Stimulated activated CD4-positive, alpha-beta T cell treated with anti-CD3 and anti-CD28 coated beads, TNF-alpha, amount 100 ng/mL, for 24 hours (primary cell): ENCODE data around the gene CDH5.
"Not testable (repeated sequence)": the region's sequence is repeated elsewhere in the genome, so short reads cannot be mapped to it uniquely, and the experiment has no call there.

Experiments
- DNase-seq, 3 experiments: peaks; one replicate each; pipeline ENCODE4 v3.0.0-alpha.2; 2020; ENCODE audit warnings: low read depth in 3 of 3

Gene CDH5

DNA sequence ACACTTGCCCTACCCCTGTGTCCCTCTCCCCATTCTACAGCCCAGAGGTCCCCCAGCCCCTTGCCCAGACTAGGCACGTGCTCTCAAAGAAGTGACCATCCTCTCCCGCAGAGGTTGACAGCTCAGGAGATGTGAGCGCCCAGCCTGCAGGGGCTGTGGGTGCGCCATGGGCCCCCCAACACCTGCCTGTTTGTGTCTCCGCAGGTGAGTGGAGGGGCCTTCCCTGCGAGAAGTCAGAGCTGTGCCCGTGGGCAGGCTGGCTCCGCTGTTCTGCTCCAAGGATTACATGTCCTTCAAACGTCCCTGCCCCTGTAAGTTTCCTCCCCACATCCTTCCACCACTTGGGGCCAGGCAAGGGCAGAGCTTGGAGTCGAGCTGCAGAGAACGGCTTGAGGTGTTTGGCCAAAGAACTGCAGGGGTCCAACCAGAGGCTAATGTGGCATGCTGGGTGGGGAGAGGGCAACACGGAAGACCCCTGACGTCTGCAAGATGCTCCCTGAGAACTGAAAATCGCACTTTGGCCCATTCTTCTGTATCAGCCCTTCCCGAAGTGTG, 71.0 kb downstream of the CDH5 start:
- DNase-seq = no peak

DNA sequence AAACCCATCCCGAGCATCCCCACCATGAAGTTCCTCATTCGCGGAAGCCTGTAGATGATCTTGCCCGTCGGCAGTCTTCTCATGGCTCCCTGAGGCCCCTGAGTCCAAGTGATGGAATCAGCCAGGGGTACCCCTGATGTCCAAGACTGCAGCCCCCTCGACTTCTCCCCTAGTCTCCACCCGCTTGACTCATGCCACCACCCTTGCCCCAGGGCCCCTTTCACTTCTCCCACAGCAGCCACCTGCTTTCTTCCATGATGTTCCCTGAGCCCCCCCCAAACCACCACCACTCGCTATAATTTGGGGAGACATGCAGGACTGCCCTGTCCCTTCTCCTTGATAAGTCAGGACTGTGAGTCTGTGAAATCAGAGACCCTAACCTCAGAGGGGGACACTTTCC, 72.0 kb downstream of the CDH5 start:
- DNase-seq = no peak

DNA sequence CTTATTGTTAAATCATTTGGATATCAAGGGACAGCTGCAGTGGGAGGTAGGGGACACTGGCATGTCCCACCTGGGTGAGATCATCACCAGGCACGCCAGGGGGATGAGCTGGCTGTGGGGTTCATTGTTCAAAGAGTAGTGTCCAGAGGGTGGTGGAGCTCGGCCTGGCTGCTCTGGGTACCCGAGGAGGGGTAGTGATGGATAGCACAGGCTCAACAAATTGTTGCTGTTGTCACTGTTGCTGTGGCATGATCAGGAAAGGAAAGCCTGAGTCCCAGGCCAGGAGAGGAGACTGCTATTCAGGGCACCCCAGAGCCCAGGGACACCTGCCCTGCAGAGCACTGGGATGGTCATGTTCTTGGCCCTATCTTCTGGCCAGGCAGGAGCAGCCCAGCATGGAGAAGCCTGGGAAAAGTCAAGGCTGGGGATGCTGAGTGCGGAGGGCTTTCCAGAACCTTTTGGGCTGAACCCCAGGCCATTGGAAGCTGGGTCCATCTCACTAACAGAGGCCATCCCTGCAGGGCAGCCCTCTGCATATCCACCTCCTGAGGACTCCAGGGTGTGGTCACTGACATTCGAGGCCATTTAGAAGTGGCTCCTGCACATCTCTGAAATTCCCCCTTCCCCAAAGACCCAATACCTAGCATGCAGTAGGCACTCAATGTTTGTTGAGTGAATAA, 72.7 kb downstream of the CDH5 start:
- no peak for DNase-seq

DNA sequence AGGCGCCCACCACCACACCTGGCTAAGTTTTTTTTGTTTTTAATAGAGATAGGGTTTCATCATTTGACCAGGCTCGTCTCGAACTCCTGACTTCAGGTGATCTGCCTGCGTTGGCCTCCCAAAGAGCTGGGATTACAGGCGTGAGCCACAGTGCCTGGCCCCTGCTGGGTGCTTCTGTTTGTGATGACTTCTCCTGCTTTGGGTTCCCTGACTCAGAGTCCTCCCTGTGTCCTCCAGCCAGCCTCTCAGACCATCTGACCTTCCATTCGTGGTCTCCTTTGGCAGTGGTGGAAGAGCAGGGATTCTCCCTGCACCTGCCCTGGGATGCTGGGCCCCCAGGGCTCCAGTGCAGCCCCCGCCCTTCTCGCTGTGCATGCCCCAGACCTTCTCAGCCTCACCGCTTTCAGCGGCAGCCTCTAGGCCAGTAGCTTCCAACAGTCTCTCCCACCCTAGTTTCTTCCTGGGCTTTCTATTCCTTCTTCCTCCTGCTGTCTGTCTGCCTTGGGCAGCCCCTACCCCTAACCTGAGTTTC, 73.8 kb downstream of the CDH5 start:
- DNase-seq = no peak

DNA sequence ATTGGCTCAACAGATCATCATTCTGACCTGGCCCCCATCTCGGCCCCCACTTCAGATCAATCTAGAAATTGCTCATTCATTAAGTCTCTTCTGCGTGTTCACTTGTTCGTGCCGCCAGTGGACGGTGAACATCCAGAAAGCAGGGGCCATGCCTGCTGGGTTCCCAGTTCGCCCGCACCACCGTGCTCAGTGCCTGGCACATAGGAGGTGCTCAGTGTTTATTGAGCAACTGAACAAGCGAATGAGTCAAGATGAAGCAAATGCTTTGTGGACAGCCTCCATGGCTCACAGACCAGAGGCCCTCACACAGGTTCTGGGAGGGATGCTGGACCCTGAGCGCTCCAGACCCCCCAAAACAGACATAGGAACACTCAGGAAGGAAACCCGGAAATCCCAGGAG, 74.5 kb downstream of the CDH5 start:
- no peak for DNase-seq

DNA sequence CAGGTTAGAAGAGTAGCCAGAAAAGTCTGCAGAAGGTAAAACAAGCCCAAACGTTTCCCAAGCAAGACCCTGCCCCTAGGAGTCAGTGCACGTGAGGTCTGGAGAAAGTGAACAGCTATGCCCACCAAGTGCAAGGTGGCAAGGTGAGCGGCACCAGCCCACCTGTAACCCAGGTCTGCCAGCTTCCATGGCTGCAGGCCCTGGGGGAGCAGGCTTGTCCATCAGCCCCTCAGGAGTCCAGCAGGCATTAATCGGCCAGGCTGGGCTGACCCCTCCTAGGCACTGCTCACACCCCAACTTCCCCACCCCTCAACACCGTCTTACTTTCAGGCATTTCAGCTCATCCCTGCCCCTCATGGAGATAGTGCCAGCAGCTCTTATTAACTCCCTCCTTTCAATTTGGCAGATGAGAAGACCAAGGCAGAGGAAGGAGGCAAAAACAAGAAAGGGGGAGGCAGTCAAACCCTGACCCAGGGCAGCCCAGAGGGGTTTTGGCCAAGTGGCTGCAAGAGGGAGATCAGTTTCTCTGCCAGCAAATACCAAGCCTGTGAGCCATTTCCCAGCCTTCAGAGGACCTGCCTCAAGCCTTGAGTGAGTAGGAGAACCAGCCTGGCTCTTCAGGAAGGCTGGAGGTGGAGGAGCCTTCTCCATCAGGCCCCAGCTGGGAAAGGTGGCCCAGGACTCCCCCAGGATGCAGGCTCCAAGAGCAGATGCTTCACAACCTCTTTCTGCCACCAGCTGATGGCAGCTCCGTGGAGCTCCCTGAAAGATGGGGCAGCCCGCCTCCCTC, 75.3 kb downstream of the CDH5 start:
- no peak for DNase-seq

DNA sequence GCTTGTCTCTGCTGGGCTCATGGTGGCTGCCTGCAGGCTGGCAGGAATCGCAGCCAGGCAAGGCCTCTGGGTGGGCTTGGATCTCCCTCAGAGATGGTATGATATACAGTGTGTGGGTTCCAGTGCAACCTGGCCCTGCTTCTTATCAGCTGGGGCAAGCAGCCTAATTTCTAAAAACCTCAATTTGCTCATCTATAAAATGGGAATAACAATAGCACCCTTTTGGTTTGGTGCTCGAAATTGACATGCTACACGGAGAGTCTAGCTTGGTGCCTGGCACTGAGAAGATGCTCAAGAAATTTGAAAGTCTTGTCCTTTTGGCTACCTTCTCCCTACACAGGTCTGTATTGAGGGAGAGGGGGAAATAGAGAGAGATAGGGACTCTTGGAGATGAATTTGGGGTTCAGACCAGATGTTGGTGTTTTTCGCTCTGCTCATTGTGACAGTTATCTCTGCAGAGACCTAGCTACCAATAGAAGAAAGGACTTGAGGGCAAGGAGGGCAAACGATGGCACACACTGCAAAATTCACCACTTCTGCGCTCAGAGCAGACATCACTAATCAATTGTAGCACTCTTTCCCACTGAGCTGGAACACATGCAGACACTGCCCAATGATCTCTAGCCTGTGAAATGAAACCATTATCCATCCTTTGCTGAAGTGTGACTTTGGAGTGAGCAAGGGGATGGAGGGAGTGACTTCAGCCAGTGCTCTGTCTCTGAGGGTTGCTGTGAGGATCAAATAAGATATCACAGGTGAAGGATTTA, 76.2 kb downstream of the CDH5 start:
- no peak for DNase-seq

DNA sequence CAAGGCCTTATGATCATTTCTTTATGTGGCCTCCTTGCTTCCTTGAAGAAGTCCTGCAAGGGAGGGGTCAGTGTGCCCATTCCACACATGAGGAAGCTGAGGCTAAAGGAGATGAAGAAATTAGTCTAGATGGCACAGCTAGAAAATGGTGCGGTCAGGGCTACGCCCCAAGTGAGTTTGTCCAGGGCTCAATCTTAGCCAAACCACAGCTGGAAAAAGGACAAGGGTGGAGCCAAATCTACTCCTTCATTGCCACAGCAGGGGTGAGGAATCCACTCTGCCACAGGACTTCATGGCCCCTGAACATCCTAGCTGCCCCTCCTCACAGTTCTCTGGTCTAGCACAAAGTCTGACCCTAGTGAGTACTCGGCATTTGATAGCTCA, 76.8 kb downstream of the CDH5 start:
- DNase-seq = no peak

DNA sequence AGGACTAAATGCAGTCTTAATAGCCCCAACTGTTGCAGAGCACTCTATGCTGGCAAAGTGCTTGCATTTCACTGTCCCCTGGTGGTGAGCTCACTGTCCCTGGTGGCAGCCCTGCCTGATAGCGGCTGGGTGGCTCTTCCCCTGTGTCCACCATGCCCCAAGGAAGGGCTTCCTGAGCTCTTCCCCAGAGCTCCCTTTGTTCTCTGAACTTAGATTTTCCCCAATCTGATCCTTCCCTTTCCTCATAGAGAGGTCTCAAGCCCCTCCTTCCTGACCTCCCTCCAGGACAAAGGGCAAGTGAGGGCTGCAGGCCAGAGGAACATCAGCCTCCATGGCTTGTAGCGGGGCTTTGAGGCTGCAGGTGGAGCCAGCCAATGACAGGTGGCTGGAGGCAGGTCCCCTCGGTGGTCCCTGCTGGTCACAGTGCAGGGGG, 77.6 kb downstream of the CDH5 start:
- no peak for DNase-seq

DNA sequence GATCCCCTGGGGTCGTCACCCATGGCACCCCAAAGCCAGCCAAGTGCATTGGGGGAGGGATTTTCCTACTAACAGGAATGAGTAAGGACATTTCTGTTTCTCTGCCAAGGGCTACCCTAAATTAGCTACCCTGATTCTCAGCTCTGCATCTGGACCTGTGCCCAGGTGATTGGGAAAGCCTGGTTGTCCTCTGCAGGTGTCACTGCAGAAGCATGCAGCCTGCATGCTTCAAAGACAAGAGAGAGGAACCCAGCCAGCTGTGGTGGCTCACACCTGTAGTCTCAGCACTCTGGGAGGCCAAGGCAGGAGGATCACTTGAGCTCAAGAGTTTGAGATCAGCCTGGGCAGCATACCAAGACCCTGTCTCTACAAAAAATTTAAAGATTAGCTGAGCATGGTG, 80.2 kb downstream of the CDH5 start:
- no peak for DNase-seq

DNA sequence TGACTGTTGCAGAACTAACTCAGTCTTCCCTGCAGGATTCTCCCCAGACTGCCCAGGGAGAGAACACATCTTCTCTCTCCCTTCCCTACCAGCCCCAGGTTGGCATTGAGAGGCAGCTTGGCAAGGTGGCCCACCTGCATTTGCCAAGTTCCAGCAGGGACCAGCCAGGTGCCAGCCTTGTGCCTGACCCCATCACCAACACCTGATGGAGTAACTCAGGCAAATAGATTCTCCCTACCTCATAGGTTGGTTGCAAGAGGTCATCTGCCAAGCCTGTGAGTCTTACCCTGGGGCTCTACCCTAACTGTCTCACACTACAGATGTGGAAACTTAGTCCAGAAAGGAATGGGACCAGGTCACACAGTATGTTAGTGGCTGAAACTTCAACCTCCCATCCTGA, 81.0 kb downstream of the CDH5 start:
- DNase-seq = no peak

DNA sequence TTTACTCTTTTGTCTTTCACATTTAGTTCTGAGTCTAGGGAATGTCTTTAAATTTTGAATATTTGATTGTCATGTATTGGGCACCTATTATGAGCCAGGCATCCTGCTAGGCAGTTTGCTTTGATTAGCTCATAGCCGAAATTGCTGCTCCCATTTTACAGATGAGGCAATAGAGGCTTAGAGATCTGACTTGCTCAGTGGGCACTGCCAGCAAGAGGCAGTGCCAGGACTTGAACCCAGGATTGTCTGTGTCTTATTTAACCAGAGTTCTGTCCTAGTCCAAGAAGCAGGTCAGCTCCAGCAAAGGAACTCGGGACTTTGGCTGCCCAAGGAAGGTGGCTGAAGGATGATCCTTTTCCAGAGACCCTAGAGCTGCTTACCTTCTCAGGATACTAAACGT, 85.1 kb downstream of the CDH5 start:
- DNase-seq = no peak

DNA sequence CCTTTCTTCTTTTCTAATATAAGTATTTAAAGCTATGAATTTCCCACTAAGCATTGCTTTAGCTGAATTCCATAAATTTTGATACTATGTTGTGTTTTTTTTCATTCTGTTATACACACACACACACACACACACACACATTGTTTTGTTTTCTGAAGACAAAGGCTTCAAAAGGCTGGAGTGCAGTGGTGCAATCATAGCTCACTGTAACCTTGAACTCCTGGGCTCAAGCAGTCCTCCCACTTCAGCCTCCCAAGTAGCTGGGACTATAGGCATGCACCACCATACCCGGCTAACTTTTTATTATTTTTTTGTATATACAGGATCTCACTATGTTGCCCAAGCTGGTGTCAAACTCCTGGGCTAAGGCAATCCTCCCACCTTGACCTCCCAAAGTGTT, 86.7 kb downstream of the CDH5 start:
- not testable (repeated sequence) for DNase-seq
